OCI-LY7 (cell line): Measurements from ENCODE around the gene TBC1D13.

Experiments used
- CTCF ChIP-seq: fragments of 200-600 bp; sonication (generic); conservative IDR thresholded peaks from 2 replicates; pipeline ENCODE4 v1.5.1; 2014; ENCODE audit warnings: mild to moderate bottlenecking, antibody characterized with exemption, low read length, moderate library complexity, mixed read lengths
- EZH2phosphoT487 ChIP-seq: fragments of 200-600 bp; sonication (generic); IDR thresholded peaks from 2 replicates; pipeline ENCODE4 v1.6.1; 2018; ENCODE audit warnings: low read depth, borderline replicate concordance, mild to moderate bottlenecking, mixed run types, antibody characterized with exemption, low read length, moderate library complexity, mixed read lengths

DNA sequence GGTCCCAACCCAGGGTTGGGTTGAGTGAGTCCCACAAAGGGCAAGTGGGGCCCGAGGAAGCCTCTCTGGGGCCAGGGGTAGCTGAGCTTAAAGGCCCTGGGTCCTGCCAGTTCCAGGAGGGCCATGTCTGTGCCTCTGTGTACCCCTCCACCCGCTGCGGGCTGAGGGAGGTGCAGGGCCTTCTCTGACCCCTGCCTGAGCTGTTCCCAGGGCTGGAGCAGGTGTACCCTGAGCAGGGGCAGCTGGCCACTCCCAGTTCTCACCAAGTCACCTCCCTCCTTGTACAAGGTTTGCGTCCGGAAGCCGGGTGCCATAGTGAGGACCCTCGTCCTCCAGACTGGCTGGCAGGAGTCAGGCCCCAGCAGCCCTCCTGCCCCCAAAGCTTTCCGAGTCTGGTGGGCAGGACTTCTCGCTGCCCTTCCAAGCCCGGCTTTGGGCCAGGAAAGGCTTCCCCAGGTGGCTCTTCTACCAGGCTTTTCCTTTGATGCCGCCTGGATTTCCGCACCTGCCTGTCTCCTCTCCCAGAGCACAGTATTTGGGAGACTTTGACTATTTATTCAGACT is 22.1 kb downstream of the TBC1D13 start:
- TF ChIP-seq CTCF (no peak), EZH2phosphoT487 (no peak)
